ENCODE measurements around the gene VPS11. TPM values are rescaled to one million over a fixed set of nuclear protein-coding genes. Genes with fewer than 3 reads are reported as not detected.

The VPS11 gene
- total RNA-seq, 1 experiment from 2014 or later, result 18.6 TPM

DNA sequence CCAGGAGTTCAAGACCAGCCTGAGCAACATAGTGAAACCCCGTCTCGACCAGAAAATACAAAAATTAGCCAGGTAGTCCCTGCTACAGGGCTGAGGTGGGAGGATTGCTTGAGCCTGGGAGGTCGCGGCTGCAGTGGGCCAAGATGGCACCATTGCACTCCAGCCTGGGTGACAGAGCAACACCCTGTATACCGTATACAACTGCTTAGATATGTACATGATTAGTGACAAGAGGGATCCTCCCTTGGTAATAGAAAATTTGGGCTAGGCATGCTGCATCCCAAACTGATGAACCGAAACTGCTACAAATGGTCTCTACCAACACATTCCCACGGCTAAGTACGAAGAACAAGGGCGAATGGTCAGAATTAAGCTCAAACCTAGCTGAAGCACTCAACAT lies 24.7 kb upstream of the VPS11 start:
- H4K91ac ChIP-seq (ENCODE audit: insufficient read length, low read depth, low read length), result no peak overlapping the region
- no peak overlapping the region for H3K27ac ChIP-seq (ENCODE audit: insufficient read length, low read depth, low read length)
- no peaks in the 10 kb centered on the region for H3K79me1 ChIP-seq (ENCODE audit: insufficient read depth, low read depth, low read length, poor library complexity, severe bottlenecking)
- no peak overlapping the region for H3K4me2 ChIP-seq (ENCODE audit: insufficient read depth, insufficient read length, low read length)
- Mint-ChIP-seq H3K36me3 (ENCODE audit: insufficient read depth in 1 of 3, low read depth in 3 of 3) (peaks cover 23 to 37% (median 31%) of the 10 kb centered on the region in 3 experiments; a peak in 6 of 7 replicates), H3K4me1 (peaks cover 16 to 27% of the 10 kb centered on the region in 2 experiments), H3K27me3 (ENCODE audit: low read depth) (no peaks in the 10 kb centered on the region), H3K9me3 (no peaks in the 10 kb centered on the region), H3K4me3 (no peak overlapping the region), H3K27ac (no peak overlapping the region)
- H2BK120ac ChIP-seq (ENCODE audit: low read depth, low read length, poor library complexity, severe bottlenecking), result no peak overlapping the region
- no peak overlapping the region for H3K23ac ChIP-seq (ENCODE audit: insufficient read length, low read depth, low read length)
- no CpG with 5 or more reads among the region's 9 CpGs for WGBS (ENCODE audit: extremely low coverage, insufficient read length, low lambda C conversion rate)
- no peak overlapping the region for H2AK5ac ChIP-seq (ENCODE audit: insufficient read length, low read length)
- H3K79me2 ChIP-seq (ENCODE audit: insufficient read depth, low read length), result no peaks in the 10 kb centered on the region
- H3K23me2 ChIP-seq (ENCODE audit: insufficient read length, low read depth, low read length, poor library complexity, severe bottlenecking), result no peaks in the 10 kb centered on the region
- H2AFZ ChIP-seq (ENCODE audit: low read length), result no peak overlapping the region
- no peak overlapping the region for H2BK20ac ChIP-seq (ENCODE audit: low read depth, low read length, poor library complexity, severe bottlenecking)
- H3K9ac ChIP-seq (ENCODE audit: extremely low read depth, insufficient read length, low read length), result no peak overlapping the region
- H2BK15ac ChIP-seq (ENCODE audit: low read depth, low read length), result no peak overlapping the region
- no peaks in the 10 kb centered on the region for H4K20me1 ChIP-seq (ENCODE audit: control insufficient read depth, insufficient read depth, insufficient read length)
- no peaks in the 10 kb centered on the region for H3K4me1 ChIP-seq (ENCODE audit: insufficient read depth, low read length)
- H3T11ph ChIP-seq (ENCODE audit: low read length), result no peak overlapping the region
- TF ChIP-seq, protein P1, sequence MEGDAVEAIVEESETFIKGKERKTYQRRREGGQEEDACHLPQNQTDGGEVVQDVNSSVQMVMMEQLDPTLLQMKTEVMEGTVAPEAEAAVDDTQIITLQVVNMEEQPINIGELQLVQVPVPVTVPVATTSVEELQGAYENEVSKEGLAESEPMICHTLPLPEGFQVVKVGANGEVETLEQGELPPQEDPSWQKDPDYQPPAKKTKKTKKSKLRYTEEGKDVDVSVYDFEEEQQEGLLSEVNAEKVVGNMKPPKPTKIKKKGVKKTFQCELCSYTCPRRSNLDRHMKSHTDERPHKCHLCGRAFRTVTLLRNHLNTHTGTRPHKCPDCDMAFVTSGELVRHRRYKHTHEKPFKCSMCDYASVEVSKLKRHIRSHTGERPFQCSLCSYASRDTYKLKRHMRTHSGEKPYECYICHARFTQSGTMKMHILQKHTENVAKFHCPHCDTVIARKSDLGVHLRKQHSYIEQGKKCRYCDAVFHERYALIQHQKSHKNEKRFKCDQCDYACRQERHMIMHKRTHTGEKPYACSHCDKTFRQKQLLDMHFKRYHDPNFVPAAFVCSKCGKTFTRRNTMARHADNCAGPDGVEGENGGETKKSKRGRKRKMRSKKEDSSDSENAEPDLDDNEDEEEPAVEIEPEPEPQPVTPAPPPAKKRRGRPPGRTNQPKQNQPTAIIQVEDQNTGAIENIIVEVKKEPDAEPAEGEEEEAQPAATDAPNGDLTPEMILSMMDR (conservative IDR thresholded peaks at IDR 0.05), result no peak
- no peak overlapping the region for H3K56ac ChIP-seq (ENCODE audit: insufficient read length, low read depth, low read length)
- H3K14ac ChIP-seq (ENCODE audit: insufficient read depth, low read length), result no peak overlapping the region
- no peak overlapping the region for H3K18ac ChIP-seq (ENCODE audit: insufficient read length, low read depth, low read length)
- H3K27me3 ChIP-seq (ENCODE audit: insufficient read depth, low read length), result no peaks in the 10 kb centered on the region
- H4K8ac ChIP-seq (replicated peaks; ENCODE audit: insufficient read length, low read depth, low read length), result no peak overlapping the region
- H2BK12ac ChIP-seq (ENCODE audit: insufficient read length, low read depth, low read length), result no peak overlapping the region
- no peak overlapping the region for H3K4ac ChIP-seq (ENCODE audit: low read depth, low read length)
- no peak for DNase-seq
- H3K9me3 ChIP-seq (ENCODE audit: control insufficient read depth, low read depth, low read length), result no peaks in the 10 kb centered on the region
- H2BK5ac ChIP-seq (ENCODE audit: insufficient read length, low read length), result no peak overlapping the region
- no peak overlapping the region for H4K5ac ChIP-seq (ENCODE audit: insufficient read length, low read depth, low read length)

Measured in H9 (cell line).